Islet precursor cell (in vitro differentiated cells): ENCODE results near the gene USP21.

Source experiments
- DNase-seq: peaks from one replicate; pipeline ENCODE4 v3.0.0-alpha.2; 2018

The USP21 gene

DNA sequence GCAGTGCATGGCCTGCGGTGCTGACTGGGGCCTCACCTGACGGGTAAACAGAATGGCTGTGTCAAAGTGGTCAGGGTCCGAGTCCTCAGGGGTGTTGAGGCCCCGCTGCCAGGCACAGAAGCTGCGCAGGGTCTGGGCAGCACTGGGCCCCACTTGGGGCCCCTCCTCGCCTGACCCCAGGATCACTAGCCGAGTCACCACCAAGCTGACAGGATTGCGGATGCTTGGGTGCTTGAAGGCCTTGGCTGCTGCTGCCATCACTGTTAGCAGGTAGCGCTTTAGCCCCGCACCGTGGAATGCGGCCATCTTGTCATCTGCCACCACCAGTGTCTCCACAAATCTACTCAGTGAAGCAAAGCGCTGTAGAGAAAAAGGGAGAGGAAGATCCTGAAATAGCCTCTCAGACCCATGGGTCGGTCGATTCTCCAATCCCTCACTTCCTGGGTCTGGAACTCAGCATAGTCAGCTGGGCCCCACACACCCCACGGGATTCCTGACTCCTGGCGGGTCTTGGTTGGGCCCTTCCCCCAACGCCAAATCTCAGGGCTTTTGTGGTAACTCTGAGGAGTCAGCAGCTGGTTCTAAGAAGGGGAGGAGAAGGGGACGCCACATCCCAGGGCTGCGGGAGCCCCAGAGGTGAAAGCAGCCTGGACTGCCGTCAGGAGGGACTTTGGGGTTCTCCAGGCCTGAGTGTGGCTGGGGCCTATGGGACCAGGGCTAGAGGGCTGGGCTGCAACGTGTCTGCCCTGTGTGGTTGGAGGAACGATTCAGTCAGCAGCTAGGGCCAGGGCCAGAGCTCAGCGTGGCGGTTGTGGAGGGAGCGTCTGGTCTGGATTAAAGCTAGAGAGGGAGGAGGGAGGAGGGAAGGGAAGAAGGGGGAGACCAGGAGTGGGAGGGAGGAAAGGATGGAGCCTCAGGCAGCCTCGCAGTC is 37.5 kb downstream of the USP21 start:
- peak; percentile 83 for DNase-seq

DNA sequence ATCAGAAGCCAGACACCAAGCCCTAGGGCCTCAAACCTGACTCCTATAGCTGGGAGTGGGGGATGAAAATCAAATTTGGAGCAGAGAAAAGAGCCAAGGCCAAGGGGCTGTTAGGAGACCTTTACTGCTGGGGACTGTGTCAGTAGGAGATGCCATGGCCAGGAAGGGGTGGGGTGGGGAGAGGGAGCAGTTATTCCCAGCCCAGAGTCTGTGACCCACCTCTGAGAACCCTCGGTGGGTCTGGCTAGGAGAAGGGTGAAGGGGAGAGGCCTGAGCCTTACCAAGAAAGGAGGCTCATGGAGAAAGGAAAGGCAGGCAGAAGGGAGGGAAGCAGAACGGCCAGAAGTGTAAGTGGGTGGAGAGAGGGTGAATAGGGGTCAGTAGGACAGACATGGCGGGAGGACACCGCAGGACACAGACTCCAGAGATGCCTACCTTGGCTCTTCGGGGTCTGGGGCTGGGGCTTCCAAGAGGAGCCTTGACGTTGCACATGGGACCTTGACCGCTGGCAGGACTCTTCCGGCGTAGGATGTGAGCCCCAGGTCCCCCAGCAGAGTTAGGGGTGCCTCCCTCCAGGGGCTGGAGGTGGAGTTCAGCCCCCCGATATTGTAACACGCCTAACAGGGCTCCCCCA is 38.4 kb downstream of the USP21 start:
- DNase-seq: no peak

DNA sequence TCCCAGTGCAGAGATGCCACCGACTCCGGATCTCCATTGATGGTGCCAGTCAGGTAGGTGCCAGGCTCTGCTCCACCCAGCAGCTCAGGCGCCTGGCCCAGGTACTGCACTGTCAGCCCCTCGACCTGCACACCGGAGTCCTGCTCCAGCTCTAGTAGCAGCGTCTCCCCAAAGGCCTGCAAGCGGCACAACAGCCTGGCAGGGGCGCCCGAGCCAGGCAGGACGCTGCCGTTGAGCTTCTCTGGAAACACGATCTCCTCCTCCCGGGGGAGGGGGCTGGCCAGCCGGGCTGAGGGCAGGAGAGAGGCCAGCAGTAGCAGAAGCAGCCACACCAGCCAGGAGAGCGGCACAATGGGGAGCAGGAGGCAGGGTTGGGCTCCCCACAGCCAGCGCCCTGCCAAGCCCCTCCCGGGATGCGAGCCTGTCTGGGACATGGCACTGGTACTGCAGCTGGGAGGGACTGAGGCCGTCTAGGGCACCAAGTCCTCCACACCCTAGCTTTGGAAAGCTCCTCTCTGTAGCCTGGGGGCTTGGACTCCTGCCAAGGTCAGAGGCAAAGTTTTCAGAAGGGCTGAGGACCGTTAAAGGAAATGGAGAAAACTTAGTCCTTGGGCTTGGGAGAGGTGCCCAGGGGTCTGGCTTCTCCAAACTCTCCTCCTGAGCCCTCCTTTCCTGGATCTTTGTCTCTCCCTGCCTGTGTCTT is 39.0 kb downstream of the USP21 start:
- peak; percentile 82 for DNase-seq

DNA sequence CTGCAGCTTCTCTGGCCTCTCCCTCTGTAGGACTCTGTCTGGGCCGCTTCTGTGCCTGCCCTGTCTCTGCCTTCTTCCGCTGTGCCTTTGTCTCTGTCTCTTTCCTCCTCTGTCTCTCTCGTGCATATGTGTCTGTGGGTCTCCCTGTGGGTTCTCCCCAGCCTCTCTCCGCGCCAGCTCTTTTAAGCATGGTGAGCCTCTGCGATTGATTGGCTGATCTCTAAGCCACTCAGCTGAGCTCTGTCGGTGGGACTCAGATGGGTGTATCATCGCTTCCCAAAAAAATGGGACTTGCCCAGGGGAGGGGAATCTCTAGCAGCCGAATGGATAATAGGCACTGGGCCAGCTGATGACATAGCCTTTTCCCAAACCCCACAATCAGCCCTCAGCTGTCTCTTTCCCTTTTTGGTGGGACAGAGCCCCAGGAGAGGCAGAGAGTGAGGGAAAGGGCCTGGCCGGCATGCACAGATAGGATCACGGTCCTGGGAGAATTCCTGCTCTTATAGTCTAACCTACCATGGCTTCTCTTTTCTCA is 39.7 kb downstream of the USP21 start, which contains the start of gene ADAMTS4:
Gene ADAMTS4, minus strand, starts transcription at position 158 of the 535 bp plus-strand sequence. CDS start 427 bp downstream, outside the sequence.
- DNase-seq: no peak

DNA sequence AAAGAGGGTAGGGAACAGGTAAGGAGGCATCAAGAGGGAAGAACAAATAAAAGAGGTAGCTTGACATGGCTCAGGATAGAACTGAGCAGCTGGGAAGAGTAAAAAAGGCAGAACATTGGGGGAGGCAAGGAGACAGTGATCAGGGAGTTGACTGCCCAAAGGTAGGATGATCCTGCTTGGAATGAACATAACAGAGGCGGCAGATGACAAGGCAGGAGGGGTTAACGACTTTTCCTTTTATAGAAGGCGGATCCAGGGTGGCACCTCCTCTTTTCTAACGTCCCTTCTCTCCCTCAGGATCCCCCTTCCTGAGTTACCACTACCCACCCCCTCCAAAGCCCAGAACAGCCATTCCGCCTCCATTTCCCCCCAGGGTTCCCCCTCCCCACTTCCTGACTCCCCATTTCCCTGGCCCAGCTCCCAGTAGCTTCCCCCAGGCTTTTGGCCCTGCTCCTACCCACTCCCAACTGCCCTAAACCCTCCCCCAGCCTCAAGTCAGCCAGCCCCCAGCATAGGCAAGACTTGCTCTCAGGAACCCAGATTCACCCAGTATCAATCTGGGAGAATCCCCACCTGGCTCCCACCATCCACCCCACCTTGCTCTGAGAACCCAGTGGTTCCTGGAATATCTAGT is 40.3 kb downstream of the USP21 start:
- DNase-seq: no peak

DNA sequence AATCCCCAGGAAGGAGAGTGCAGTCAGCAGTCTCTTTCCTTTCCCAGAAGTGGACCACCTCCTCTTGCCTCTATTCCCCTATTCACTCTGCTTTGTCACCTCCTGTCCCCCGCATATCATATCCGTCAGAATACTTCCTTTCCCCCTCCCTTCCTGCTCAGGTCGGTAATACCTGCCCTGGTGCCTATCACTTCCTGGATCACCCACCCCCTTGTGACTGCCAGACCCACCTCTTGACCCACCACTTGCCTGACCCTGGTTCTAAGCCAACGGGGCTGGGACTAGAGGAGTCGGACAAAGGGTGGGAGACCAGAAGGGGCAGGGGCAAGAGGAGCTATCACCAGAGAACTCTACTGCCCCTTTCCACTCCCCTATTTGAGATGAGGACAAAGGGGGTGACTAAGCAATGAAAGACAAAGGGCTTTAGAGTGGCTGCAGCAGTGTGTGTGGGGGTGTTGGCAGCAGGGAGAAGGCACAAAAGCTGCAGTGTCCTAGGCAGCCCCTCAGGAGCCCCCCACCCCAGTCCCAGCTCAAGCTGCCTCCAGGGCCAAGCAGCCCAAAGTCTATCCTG is 41.2 kb downstream of the USP21 start:
- DNase-seq: no peak

DNA sequence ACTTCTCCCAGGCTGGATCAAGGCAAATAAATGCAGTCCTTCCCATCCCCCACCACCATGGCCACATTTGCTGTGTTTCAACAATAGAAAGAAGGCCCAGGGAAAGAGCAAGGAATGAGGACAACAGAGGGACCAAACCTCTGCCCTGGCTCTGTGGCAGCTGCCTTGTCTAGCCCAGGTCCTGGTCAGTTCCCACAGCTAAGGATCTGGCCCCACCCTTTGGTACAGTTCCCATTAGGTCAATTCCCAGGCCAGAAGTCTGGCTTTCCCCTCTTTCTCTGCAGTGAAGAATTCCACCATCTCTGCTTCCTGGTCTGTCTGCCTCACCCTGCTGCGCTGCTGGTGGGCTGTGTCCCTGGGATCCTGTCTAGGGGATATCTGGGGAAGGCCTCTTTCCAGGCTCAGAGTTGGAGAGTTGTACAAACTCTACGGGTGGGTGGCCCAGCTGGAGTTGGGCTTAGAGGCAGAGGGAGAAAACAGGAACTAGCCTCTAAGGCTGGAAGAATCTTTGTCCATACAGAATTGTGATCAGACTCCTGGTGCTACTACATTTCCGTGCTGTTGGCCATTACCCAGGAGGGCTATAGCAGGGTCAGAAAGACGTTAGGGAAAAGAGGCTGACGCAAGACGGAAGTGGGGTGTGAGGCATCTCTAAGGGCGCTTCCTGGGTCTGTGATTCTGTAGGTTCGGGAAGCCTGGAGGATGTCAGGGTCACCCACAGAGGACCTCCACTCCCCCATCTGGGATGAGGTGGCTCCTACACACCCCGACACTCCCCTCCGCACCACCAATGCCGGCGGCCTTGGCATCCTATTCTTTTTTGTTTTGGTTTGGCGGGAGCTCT is 41.9 kb downstream of the USP21 start:
- no peak for DNase-seq

DNA sequence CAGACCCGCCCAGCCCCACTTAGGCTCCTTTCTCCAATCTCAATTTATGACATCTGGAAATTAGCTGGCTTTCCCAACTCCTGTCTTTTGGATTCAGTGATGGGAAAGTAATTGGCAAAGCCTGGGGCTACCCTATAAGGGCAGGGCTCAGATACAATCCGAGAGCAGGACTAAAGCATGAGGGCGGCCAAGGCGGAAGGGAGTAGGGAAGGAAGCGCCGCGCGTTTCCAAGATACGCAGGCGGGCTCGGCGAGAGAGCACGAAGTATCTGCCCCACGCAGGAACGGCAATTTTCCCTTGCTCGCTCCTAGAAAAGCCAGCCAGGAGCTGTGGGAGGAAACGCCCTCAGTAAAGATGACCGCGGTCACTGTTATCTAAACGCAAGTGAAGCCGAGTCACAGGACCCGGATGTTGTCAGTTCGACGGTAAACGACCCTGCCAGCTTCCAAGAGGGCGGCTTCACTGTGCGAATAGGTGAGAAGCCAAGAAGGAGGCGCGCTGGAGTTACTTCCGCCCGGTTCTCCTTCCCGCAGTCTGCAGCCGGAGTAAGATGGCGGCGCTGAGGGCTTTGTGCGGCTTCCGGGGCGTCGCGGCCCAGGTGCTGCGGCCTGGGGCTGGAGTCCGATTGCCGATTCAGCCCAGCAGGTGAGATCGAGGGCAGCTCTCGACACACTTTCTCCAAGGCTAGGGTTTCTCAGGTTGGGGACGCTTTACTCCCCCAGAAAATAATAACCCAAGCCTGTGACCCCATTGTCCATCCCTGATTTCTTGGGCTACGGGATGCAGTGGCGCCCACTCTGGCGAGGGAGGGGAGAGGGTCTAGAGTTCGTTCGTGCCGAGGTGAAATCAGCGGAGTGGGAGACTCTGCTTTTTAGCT is 42.8 kb downstream of the USP21 start, which contains the start of gene NDUFS2:
Gene NDUFS2, plus strand, starts transcription at position 532 of the 877 bp plus-strand sequence. Its CDS starts 19 bp downstream, at position 551.
- peak; percentile 99 for DNase-seq

DNA sequence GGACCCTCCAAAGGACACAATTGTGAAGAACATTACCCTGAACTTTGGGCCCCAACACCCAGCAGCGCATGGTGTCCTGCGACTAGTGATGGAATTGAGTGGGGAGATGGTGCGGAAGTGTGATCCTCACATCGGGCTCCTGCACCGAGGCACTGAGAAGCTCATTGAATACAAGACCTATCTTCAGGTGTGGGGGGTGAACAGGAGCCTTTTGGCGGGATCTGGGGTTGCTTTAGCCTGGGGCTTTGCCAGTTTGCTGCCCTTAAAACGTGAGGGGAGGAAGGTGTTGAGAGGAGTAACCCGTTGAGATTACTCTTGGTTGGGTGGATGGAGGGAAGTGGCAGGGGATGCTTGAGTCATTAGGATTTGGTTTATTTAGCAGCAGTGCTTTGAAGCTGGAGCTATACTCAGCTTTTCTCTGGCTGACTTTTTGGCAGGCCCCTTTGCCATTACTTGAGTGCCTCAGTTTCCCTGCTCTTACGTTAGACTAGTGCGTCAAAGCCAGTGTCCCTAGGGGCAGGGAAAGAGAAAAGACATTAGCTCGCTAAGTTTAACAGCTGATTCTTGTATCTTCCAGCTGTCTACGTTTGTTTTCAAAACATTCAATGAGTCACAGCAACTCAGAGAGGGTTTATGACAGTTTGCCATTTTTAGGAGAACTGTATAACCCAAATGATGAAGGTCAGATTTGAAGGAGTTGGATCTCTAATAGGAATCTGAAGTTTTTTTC is 47.3 kb downstream of the USP21 start:
- no peak for DNase-seq

DNA sequence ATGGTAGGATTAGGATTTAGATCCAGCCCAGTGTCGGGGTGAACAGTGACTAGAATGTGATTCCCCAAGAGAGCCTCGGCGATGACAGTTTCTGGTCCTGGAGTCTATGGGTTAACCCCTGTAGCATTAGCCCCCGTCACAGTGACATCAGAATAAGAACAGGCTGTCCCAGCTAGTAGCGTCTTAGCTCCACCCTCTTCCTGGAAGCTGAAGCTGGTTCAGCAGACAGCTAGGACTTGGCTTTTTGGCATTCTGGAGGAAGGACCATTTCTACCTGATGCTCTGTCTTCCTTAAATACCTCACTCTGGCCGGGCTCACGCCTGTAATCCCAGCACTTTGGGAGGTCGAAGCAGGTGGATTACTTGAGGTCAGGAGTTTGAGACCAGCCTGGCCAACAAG is 47.9 kb downstream of the USP21 start:
- no peak for DNase-seq

DNA sequence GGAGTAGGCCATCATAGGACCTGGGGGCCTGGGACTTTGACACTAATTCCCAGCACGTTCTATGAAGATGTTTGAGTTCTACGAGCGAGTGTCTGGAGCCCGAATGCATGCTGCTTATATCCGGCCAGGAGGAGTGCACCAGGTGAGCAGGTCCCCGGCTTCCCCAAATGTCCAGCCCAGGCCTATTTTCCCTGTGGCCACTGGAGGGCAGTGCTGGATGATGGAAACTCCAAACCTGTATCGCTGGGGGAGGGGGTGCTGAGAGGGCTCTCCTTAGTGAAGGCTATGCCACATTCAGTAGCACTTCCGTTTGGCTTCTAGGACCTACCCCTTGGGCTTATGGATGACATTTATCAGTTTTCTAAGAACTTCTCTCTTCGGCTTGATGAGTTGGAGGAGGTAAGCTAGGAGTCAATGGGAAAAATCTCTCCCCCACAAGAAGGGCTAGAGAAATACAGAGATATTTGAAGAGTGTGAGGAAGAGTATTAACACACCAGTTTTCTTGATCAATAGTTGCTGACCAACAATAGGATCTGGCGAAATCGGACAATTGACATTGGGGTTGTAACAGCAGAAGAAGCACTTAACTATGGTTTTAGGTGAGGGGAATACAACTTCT is 50.6 kb downstream of the USP21 start:
- peak; percentile 92 for DNase-seq

DNA sequence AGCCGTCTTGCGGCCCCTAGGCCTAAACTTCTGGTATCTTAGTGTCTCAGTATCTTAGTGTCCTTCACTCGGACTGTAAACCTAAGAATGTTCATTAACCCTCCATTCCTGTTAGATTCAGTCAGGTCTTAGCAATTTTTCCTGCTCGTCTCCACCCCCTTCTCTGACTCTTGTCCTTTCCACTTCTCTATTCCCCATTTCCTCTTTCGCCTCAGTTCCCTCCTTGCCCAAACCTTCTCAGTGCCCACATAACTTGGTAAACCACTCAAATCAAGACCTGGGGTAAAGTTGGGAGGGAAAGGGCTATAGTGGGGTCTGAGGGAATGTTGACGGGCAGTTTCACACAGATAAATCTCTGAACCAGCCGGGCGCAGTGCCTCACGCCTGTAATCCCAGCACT is 55.1 kb downstream of the USP21 start:
- no peak for DNase-seq

DNA sequence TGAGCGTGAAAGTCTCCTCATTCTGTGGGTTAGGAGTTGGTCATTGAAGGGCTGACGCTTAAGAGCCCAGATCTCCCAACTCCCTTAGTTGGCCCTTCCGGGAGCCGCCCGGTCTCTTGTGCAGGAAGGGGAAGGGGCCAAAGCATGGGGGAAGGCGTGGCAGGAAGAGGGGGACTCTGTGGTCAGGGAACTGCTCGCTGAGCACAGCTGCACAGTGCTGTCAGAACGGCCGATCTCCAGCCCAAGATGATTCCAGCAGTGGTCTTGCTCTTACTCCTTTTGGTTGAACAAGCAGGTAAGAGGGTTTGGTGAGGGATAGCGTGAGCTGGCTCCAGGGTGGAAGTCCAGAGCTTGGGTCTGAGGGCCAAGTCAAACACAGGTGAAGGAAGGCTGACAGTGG is 55.8 kb downstream of the USP21 start, which contains the start of gene FCER1G:
Gene FCER1G, plus strand, starts transcription at position 220 of the 400 bp plus-strand sequence. Its CDS starts 27 bp downstream, at position 247.
- no peak for DNase-seq
